GM12878 (cell line): ENCODE measurements around the gene CNPY1. TPM values are rescaled to one million over a fixed set of nuclear protein-coding genes. Genes with fewer than 3 reads are reported as not detected.
A peak's percentile ranks its signal among the peaks of the same experiment; 100 is the strongest.

Experiments
- ATAC-seq: fragments of 200-7000 bp; cut with Tn5 transposase; 3 replicates; pipeline ENCODE4 v1.9.1; 2020; ENCODE audit warnings: mild to moderate bottlenecking, moderate library complexity
- BruUV-seq: library from RNA; stranded (reverse); fragments of 400-500 nt; replicated peaks from 2 replicates; lab custom pipeline; 2021; lab: Mats Ljungman, UMichigan
- CTCF ChIA-PET: fragments of 300-600 bp; sonication (Branson Sonifier 250); formaldehyde crosslinking; extraction: SDS; loops from one replicate; lab custom pipeline; 2021; ENCODE audit warnings: inconsistent platforms; lab: Yijun Ruan, JAX
- POLR2A ChIA-PET: fragments of 350-600 bp; formaldehyde crosslinking; extraction: SDS; loops from one replicate; lab custom pipeline; 2021; ENCODE audit warnings: inconsistent platforms; lab: Charles Lee
- RAD21 ChIA-PET: fragments of 300-600 bp; sonication (Branson Sonifier 250); formaldehyde crosslinking; loops from one replicate; lab custom pipeline; 2023; ENCODE audit warnings: antibody characterized with exemption; ENCODE audit not compliant: unreplicated experiment; lab: Charles Lee
- SMC1A ChIA-PET: fragments of 300-600 bp; sonication (Branson Sonifier 250); formaldehyde crosslinking; loops from one replicate; lab custom pipeline; 2023; ENCODE audit not compliant: unreplicated experiment, uncharacterized antibody; lab: Charles Lee
- DNase-seq: peaks from one replicate; pipeline ENCODE4 v3.0.0-alpha.2; 2011; ENCODE audit warnings: low read depth, low spot score
- FAIRE-seq: peaks from 3 replicates; lab custom pipeline; 2011; peaks lifted over from hg19 to GRCh38; lab: Jason Lieb, UNC
- H2AFZ ChIP-seq: 2 replicates; pipeline ENCODE4 v1.6.0; 2011; ENCODE audit warnings: low read depth, low read length, control low read depth; ENCODE audit not compliant: control insufficient read depth
- H3K27ac ChIP-seq: 2 replicates; pipeline ENCODE4 v1.5.1; 2011; ENCODE audit warnings: control low read depth; ENCODE audit not compliant: control insufficient read depth, insufficient read depth
- H3K27me3 ChIP-seq, 2 experiments: replicated peaks in 1 of 2; 2 replicates each; pipeline versions ENCODE4 v1.6.0 to v1.6.1; 2011; ENCODE audit warnings: low read length in 1 of 2; ENCODE audit not compliant: control insufficient read depth in 2 of 2, insufficient read depth in 2 of 2
- H3K36me3 ChIP-seq, 2 experiments: 2 replicates each; pipeline ENCODE4 v1.5.1; 2011; ENCODE audit warnings: low read length in 1 of 2; ENCODE audit not compliant: control insufficient read depth in 2 of 2, insufficient read depth in 2 of 2
- H3K4me1 ChIP-seq: 2 replicates; pipeline ENCODE4 v1.6.1; 2011; ENCODE audit warnings: mild to moderate bottlenecking, low read length, moderate library complexity, mixed read lengths; ENCODE audit not compliant: control insufficient read depth, insufficient read depth
- H3K4me2 ChIP-seq: 2 replicates; pipeline ENCODE4 v1.6.0; 2011; ENCODE audit warnings: control low read depth; ENCODE audit not compliant: control insufficient read depth, insufficient read depth
- H3K4me3 ChIP-seq: fragments of 200-600 bp; sonication (generic); 2 replicates; pipeline ENCODE4 v1.5.1; 2016
- H3K79me2 ChIP-seq: 2 replicates; pipeline ENCODE4 v1.6.0; 2011; ENCODE audit warnings: low read length; ENCODE audit not compliant: control insufficient read depth, insufficient read depth
- H3K9ac ChIP-seq: 2 replicates; pipeline ENCODE4 v1.8.0; 2011; ENCODE audit warnings: low read length, control low read depth, mixed read lengths; ENCODE audit not compliant: control insufficient read depth, insufficient read depth
- H3K9me3 ChIP-seq: replicated peaks from 3 replicates; pipeline ENCODE4 v1.5.1; 2011; ENCODE audit warnings: mild to moderate bottlenecking, low read length; ENCODE audit not compliant: control insufficient read depth, insufficient read depth
- H4K20me1 ChIP-seq: 2 replicates; pipeline ENCODE4 v1.6.0; 2011; ENCODE audit not compliant: control insufficient read depth, insufficient read depth
- BACH1 ChIP-seq: fragments of 450-650 bp; IDR thresholded peaks from 2 replicates; pipeline ENCODE4 v1.6.1; 2017; ENCODE audit warnings: mild to moderate bottlenecking, borderline replicate concordance
- BRCA1 ChIP-seq: IDR thresholded peaks from 2 replicates; pipeline ENCODE4 v1.6.1; 2011; ENCODE audit warnings: low read depth, low read length, improper control_type of control experiment
- E2F4 ChIP-seq: IDR thresholded peaks from 2 replicates; pipeline ENCODE4 v1.6.1; 2012; ENCODE audit warnings: low read depth, low read length, improper control_type of control experiment
- ELK1 ChIP-seq: IDR thresholded peaks from 2 replicates; pipeline ENCODE4 v1.6.1; 2012; ENCODE audit warnings: low read depth, low read length, improper control_type of control experiment
- FOXK2 ChIP-seq: fragments of 450-650 bp; IDR thresholded peaks from 2 replicates; pipeline ENCODE4 v1.6.1; 2017; ENCODE audit warnings: mild to moderate bottlenecking, moderate library complexity
- FOXM1 ChIP-seq: IDR thresholded peaks from 2 replicates; pipeline ENCODE4 v1.6.1; 2012; ENCODE audit warnings: low read depth, mild to moderate bottlenecking, inconsistent platforms, low read length, moderate library complexity
- HDGF ChIP-seq: fragments of 450-650 bp; IDR thresholded peaks from 2 replicates; pipeline ENCODE4 v1.6.1; 2016; ENCODE audit warnings: antibody characterized with exemption
- IRF3 ChIP-seq: fragments of 450-650 bp; IDR thresholded peaks from 2 replicates; pipeline ENCODE4 v1.6.1; 2014; ENCODE audit warnings: mild to moderate bottlenecking
- JUNB ChIP-seq: IDR thresholded peaks from 2 replicates; pipeline ENCODE4 v1.6.1; 2016; ENCODE audit warnings: antibody characterized with exemption, mild to moderate bottlenecking
- MEF2A ChIP-seq: IDR thresholded peaks from 2 replicates; pipeline ENCODE4 v1.6.1; 2011; ENCODE audit warnings: low read depth, mild to moderate bottlenecking, low read length, moderate library complexity; ENCODE audit not compliant: insufficient read depth
- NR2C1 ChIP-seq: fragments of 450-650 bp; IDR thresholded peaks from 2 replicates; pipeline ENCODE4 v1.6.1; 2017; ENCODE audit warnings: antibody characterized with exemption, mild to moderate bottlenecking, moderate library complexity
- NR2F1 ChIP-seq: fragments of 450-650 bp; conservative IDR thresholded peaks from 2 replicates; pipeline ENCODE4 v1.6.1; 2017; ENCODE audit warnings: mild to moderate bottlenecking
- POLR2A ChIP-seq: IDR thresholded peaks from 2 replicates; pipeline ENCODE4 v1.6.1; 2011; ENCODE audit warnings: low read depth, mild to moderate bottlenecking, low read length
- RAD51 ChIP-seq: fragments of 450-650 bp; IDR thresholded peaks from 2 replicates; pipeline ENCODE4 v1.6.1; 2016; ENCODE audit warnings: moderate library complexity, mild to moderate bottlenecking, inconsistent platforms
- SMAD1 ChIP-seq: fragments of 450-650 bp; IDR thresholded peaks from 2 replicates; pipeline ENCODE4 v1.6.1; 2018; ENCODE audit warnings: mild to moderate bottlenecking, low read depth; ENCODE audit not compliant: partially characterized antibody
- SMARCA5 ChIP-seq: fragments of 450-650 bp; IDR thresholded peaks from 2 replicates; pipeline ENCODE4 v1.6.1; 2017; ENCODE audit warnings: mild to moderate bottlenecking
- SPI1 ChIP-seq: IDR thresholded peaks from 2 replicates; pipeline ENCODE4 v1.6.1; 2011; ENCODE audit warnings: low read depth, mild to moderate bottlenecking, low read length, moderate library complexity, borderline replicate concordance; ENCODE audit not compliant: insufficient read depth
- YY1 ChIP-seq: IDR thresholded peaks from 2 replicates; pipeline ENCODE4 v1.6.1; 2011; ENCODE audit warnings: low read depth, mild to moderate bottlenecking, low read length
- ZBTB11 ChIP-seq: fragments of 450-650 bp; formaldehyde crosslinking; IDR thresholded peaks from 2 replicates; pipeline ENCODE4 v1.5.0; 2022; ENCODE audit warnings: mild to moderate bottlenecking, missing genetic modification characterization
- whole genome bisulfite sequencing: methylation state at CpG from one replicate; pipeline ENCODE4 v1.1.6; 2016; ENCODE audit warnings: low lambda C conversion rate; ENCODE audit not compliant: insufficient replicate concordance, insufficient coverage; ENCODE audit errors: missing lambda C conversion rate; 5-methylcytosine and 5-hydroxymethylcytosine counted together
- in situ Hi-C: fragments of 300-500 bp; cut with MboI; formaldehyde crosslinking; loops from 9 replicates; pipeline ENCODE4 v1.14.3; 2018; ENCODE audit warnings: mixed read lengths
- intact Hi-C: fragments of 100-400 bp; cut with micrococcal nuclease; formaldehyde crosslinking; loops from one replicate; pipeline ENCODE4 v1.14.2; 2022; ENCODE audit not compliant: unreplicated experiment
- polyA plus RNA-seq, 11 experiments: library from polyadenylated mRNA; depleted of rRNA in 4 of 11; unstranded in 6 of 11; stranded (reverse) in 5 of 11; fragments of >200 nt; fragmentation: Nextera tagmentation in 4 of 11; fragmentation: Illumina TruSeq in 1 of 11; extraction: Ambion mirVana in 4 of 11; extraction: Trizol in 1 of 11; gene quantifications; 1 replicate in 1 of 11; 2 replicates in 10 of 11; pipeline versions ENCODE4 v1.2.1 to v1.2.3, GENCODE V29; 2011 to 2016; ENCODE audit warnings: inconsistent platforms in 2 of 11, missing spikeins in 2 of 11, low read depth in 1 of 11
- total RNA-seq, 4 experiments: library from RNA; depleted of rRNA in 3 of 4; stranded (reverse); fragments of >200 nt in 3 of 4; fragmentation: Illumina TruSeq in 1 of 4; extraction: Trizol in 1 of 4; gene quantifications; 2 replicates each; pipeline versions ENCODE4 v1.2.1 to v1.2.3, GENCODE V29; 2013 to 2021

The CNPY1 gene
- total and polyA plus RNA-seq, 10 of the 15 experiments (the other 5 are each of a cell fraction or from before 2014, with no cell fraction given), result not detected

DNA sequence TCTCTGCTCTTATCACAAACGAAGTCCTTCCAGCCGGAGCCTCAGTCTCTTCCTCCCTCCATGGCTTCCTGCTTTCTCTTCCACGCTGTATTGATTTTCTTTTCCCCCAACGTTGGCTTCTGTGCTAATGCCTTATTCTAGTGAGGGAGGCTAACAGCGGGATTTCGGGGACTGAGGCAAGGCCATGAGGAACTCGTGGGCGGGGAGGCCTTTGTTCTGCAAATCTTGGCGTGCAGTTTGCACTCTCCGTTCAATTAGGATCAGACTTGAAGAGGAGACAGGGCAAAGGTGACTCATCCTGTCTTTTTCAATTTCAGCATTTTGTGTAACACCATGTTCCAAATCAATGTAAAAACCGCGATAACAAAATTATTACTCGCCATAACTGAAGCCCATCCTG is 63.1 kb downstream of the CNPY1 start:
- FAIRE-seq (no peak), DNase-seq (no peak), ATAC-seq (no peak)
- H3K79me2 ChIP-seq, result no peaks in the 10 kb centered on the region
- no peaks in the 10 kb centered on the region for H4K20me1 ChIP-seq
- peaks cover 5% of the 10 kb centered on the region for H3K4me1 ChIP-seq
- peak overlapping the region; percentile 61 for H3K27ac ChIP-seq
- no TSS peak for BruUV-seq
- in situ Hi-C loops (no loop called here), intact Hi-C loops (no loop called here)
- SMC1A ChIA-PET, result no interaction called here
- no peaks in the 10 kb centered on the region for H3K36me3 ChIP-seq
- peak overlapping the region; percentile 65 for H3K4me2 ChIP-seq
- H2AFZ ChIP-seq, result 0 out of 2 replicates have a peak overlapping the region, but pooled peaks have one; percentile 10
- CTCF ChIA-PET, result no interaction called here
- RAD21 ChIA-PET, result no interaction called here
- POLR2A ChIA-PET, result no interaction called here
- no peak overlapping the region for H3K4me3 ChIP-seq
- WGBS, result 24% methylated on average over 13 of the region's 13 CpGs
- peak overlapping the region; percentile 43; the same call in 1 of the 2 replicates for H3K9ac ChIP-seq
- no peaks in the 10 kb centered on the region for H3K27me3 ChIP-seq
- H3K9me3 ChIP-seq, result no peaks in the 10 kb centered on the region; the same call in 2 of the 3 replicates
- TF ChIP-seq NR2F1 (no peak), IRF3 (no peak), ZBTB11 (CRISPR knock-in tag) (no peak), ELK1 (no peak), FOXM1 (no peak), SMAD1 (no peak), RAD51 (no peak), E2F4 (no peak), NR2C1 (no peak), POLR2A (no peak), BRCA1 (no peak), MEF2A (no peak), HDGF (no peak), BACH1 (no peak), SMARCA5 (no peak), JUNB (no peak), SPI1 (no peak), FOXK2 (no peak), YY1 (no peak)
